ENCODE results near the gene AP3D1. TPM values are rescaled to one million over a fixed set of nuclear protein-coding genes. Genes with fewer than 3 reads are reported as not detected.

Gene AP3D1
- total RNA-seq, 1 donor from 2014 or later = 115 TPM

- Mint-ChIP-seq H3K4me3 (no peak overlapping the region), H3K4me1 (no peaks in the 10 kb centered on the region), H3K9me3 (no peaks in the 10 kb centered on the region), H3K27ac (no peak overlapping the region), H3K36me3 (peaks cover 6% of the 10 kb centered on the region), H3K27me3 (ENCODE audit: low read depth) (no peaks in the 10 kb centered on the region)
- no peak for DNase-seq (ENCODE audit: low spot score in 2 of 2, unreplicated experiment in 2 of 2)
- no peak for TF ChIP-seq CTCF (IDR thresholded peaks at IDR 0.05; ENCODE audit: unreplicated experiment)
Measured at GRCh38 chr19:2083174-2083854, 68.1 kb downstream of the AP3D1 start.

GRCh38 chr19:2081873-2082810, 69.2 kb downstream of the AP3D1 start:
- DNase-seq (ENCODE audit: low spot score in 2 of 2, unreplicated experiment in 2 of 2) = no peak
- H3K36me3 Mint-ChIP-seq = peaks cover 8% of the 10 kb centered on the region
- H3K4me1 Mint-ChIP-seq = no peaks in the 10 kb centered on the region
- no peaks in the 10 kb centered on the region for H3K9me3 Mint-ChIP-seq
- H3K27me3 Mint-ChIP-seq (ENCODE audit: low read depth) = no peaks in the 10 kb centered on the region
- no peak for TF ChIP-seq CTCF (IDR thresholded peaks at IDR 0.05; ENCODE audit: unreplicated experiment)
- no peak overlapping the region for H3K27ac Mint-ChIP-seq
- H3K4me3 Mint-ChIP-seq = no peak overlapping the region

GRCh38 chr19:2080336-2080988, 70.9 kb downstream of the AP3D1 start:
- Mint-ChIP-seq H3K36me3 (peaks cover 15% of the 10 kb centered on the region), H3K4me3 (no peak overlapping the region), H3K27me3 (ENCODE audit: low read depth) (no peaks in the 10 kb centered on the region), H3K27ac (peak overlapping the region; percentile 39), H3K9me3 (no peaks in the 10 kb centered on the region), H3K4me1 (no peaks in the 10 kb centered on the region)
- no peak for DNase-seq (ENCODE audit: low spot score in 2 of 2, unreplicated experiment in 2 of 2)
- no peak for TF ChIP-seq CTCF (IDR thresholded peaks at IDR 0.05; ENCODE audit: unreplicated experiment)

GRCh38 chr19:2079865-2080301, 71.5 kb downstream of the AP3D1 start:
- Mint-ChIP-seq H3K4me3 (no peak overlapping the region), H3K9me3 (no peaks in the 10 kb centered on the region), H3K27me3 (ENCODE audit: low read depth) (no peaks in the 10 kb centered on the region), H3K36me3 (peaks cover 11% of the 10 kb centered on the region), H3K27ac (no peak overlapping the region), H3K4me1 (no peaks in the 10 kb centered on the region)
- DNase-seq (ENCODE audit: low spot score in 2 of 2, unreplicated experiment in 2 of 2) = no peak
- TF ChIP-seq CTCF (IDR thresholded peaks at IDR 0.05; ENCODE audit: unreplicated experiment) = no peak

- H3K27me3 Mint-ChIP-seq (ENCODE audit: low read depth) = no peaks in the 10 kb centered on the region
- H3K4me1 Mint-ChIP-seq = no peaks in the 10 kb centered on the region
- no peaks in the 10 kb centered on the region for H3K9me3 Mint-ChIP-seq
- no peak overlapping the region for H3K27ac Mint-ChIP-seq
- no peak overlapping the region for H3K4me3 Mint-ChIP-seq
- DNase-seq (ENCODE audit: low spot score in 2 of 2, unreplicated experiment in 2 of 2) = no peak
- TF ChIP-seq CTCF (IDR thresholded peaks at IDR 0.05; ENCODE audit: unreplicated experiment) = no peak
- peaks cover 12% of the 10 kb centered on the region for H3K36me3 Mint-ChIP-seq
Measured at GRCh38 chr19:2079076-2079864, 72.1 kb downstream of the AP3D1 start.

Data from mesothelial cell of epicardium (in vitro differentiated cells).